HG02571 (cell line): ENCODE data around the gene TEX22.
"Not testable (repeated sequence)": the region's sequence is repeated elsewhere in the genome, so short reads cannot be mapped to it uniquely, and the experiment has no call there.

Source experiments
- ATAC-seq: cut with Tn5 transposase; IDR thresholded peaks from one replicate; pipeline ENCODE4 v1.9.1; 2021; ENCODE audit warnings: mild to moderate bottlenecking, moderate library complexity; ENCODE audit not compliant: unreplicated experiment

The TEX22 gene, protein sequence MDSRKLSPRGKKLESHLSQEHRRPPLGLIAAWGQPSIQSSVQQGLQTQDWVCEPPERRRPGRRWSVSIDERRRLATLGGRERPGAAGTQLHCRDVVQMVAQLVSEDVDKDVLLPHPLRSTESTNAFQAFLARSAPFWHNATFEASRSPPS

DNA sequence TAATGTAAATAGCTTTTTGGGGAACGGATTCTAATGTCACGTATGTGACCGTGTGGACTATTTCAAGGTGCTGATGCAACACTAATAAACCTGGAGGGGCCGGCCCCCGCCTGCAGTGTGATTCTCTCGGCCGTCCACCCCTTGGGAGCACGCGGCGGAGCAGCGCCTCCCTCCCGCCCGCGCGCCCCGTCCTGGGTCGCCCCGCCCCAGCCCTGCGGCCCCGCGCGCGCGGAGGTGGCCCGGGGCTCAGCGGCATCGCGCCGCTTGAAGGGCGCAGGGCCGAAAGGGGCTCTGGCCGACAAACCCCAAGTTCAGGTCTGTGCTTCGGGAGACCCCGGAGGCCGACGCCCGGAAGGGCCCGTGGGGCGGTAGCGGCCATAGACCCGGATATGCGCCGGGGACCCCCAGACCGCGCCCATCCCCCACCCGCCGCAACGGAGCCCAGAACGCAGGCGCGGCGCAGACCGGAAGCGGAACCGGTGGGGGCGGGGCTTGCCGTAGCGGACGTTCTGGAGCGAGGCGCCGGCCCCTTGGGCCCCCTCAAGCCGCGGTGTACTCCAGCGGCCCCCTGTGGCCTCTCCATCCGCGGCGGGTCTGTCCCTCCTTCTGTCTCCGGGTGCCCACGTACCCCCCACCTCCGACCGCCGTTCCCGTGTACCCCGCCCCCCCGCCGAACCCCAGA, at the start of gene TEX22:
Gene TEX22 (plus strand): TSS at position 495 of the 682 bp plus-strand sequence. CDS start 803 bp downstream, outside the sequence.
- ATAC-seq: peak; percentile 67

GRCh38 chr14:105348945-105349699, 49.2 kb upstream of the TEX22 start:
- ATAC-seq: no peak

DNA sequence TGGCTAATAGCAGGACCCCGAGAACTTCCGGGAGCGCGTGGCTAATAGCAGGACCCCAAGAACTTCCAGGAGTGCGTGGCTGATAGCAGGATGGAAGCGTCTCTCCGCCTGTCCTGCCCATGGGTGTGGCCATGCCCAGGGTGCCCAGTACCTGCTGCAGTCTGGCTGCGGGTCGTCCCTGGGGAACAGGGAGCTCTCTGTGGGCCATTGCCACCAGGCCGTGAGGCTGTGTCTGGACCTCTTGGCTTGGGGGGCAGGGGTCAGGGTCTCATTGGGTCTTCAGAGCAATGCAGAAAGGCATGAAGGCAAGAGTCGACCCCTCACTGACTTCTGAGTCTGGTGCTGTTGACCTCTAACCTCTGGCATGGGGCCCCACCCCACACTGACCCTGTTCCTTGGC, 48.3 kb upstream of the TEX22 start:
- ATAC-seq: no peak

DNA sequence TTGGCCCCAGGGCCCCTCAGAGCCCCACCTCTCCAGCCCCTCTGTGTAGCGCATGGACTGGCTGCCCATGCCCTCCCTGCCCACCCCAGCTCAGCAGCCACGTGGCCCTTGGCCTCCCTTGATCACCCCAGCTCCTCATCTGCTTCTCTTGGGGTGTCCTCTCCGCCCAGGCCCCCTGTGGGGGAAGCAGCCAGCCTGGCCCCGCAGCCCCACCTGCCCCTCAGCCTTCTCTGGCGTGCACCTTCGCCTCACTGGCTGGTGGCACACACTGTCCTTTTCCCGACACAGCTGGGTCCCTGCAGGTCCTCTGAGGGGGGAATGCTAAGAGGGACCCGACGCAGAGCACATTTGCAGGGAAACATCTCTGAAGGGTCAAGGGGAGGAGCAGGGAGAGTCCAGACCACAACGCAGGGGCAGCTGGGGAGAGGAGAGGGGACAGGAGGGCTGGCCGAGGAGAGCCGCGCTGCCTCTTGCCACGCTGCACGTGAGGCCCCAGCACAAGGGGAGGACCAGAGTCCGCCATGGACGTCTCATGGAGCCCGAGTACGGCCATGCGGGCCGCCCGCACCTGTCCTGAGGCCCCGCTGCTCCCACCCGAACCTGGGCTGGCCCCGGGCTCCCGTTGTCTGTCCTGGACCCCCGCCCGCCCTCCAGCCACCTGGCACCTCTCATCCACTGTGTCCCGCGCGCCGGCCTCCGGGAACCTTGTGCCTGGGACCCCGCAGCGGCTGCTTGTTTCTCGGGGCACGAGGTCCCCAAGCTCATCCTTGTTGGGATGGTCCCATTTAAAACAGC, 47.7 kb upstream of the TEX22 start:
- no peak for ATAC-seq

- no peak for ATAC-seq
Measured at GRCh38 chr14:105351410-105351809, 46.9 kb upstream of the TEX22 start.

GRCh38 chr14:105351920-105352851, 46.2 kb upstream of the TEX22 start:
- peak; percentile 64 for ATAC-seq

GRCh38 chr14:105353136-105353535, 45.2 kb upstream of the TEX22 start:
- no peak for ATAC-seq

- no peak for ATAC-seq
Measured at GRCh38 chr14:105354541-105354940, 43.8 kb upstream of the TEX22 start.

- no peak for ATAC-seq
Measured at GRCh38 chr14:105355049-105355575, 43.2 kb upstream of the TEX22 start.

GRCh38 chr14:105355850-105356604, 42.3 kb upstream of the TEX22 start:
- ATAC-seq: no peak

DNA sequence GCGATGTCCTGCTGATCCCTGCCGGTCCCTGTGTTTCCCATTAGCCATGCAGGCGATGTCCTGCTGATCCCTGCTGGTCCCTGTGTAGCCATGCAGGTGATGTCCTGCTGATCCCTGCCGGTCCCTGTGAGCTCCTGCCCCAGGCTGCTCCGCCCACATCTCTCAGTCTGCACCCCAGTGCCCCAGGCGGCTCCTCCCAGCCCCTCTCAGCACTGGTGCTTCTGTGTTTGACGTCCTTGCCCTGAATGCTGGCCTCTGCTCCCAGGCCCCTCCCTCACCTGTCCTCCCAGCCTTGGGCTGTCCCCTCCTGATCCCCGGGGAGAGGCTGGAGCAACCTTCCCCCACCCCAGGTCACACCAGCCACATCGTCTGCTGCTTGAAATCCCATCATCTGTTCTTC, 41.4 kb upstream of the TEX22 start:
- ATAC-seq: no peak

- no peak for ATAC-seq
Measured at GRCh38 chr14:105357626-105358025, 40.7 kb upstream of the TEX22 start.

GRCh38 chr14:105358140-105358846, 40.0 kb upstream of the TEX22 start:
- ATAC-seq: no peak

DNA sequence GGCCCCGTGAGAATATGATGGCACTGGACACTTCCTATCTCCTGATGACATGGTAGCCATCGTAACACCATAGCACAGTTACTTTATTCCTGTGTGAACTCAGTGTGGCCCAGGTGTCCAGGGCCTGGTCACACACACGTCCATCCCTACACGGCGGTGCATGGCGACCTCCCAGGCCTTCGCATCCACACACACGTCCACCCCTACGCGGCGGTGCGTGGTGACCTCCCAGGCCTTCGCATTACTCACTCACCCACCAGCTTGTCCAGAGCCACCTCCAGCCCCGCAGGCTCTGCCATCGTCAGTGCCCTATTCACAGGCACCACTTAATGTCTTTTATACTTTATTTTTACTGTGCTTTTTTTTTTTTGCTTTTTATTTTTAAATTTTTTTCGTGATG, 39.4 kb upstream of the TEX22 start:
- ATAC-seq: no peak

- not testable (repeated sequence) for ATAC-seq
Measured at GRCh38 chr14:105361412-105361811, 36.9 kb upstream of the TEX22 start.

DNA sequence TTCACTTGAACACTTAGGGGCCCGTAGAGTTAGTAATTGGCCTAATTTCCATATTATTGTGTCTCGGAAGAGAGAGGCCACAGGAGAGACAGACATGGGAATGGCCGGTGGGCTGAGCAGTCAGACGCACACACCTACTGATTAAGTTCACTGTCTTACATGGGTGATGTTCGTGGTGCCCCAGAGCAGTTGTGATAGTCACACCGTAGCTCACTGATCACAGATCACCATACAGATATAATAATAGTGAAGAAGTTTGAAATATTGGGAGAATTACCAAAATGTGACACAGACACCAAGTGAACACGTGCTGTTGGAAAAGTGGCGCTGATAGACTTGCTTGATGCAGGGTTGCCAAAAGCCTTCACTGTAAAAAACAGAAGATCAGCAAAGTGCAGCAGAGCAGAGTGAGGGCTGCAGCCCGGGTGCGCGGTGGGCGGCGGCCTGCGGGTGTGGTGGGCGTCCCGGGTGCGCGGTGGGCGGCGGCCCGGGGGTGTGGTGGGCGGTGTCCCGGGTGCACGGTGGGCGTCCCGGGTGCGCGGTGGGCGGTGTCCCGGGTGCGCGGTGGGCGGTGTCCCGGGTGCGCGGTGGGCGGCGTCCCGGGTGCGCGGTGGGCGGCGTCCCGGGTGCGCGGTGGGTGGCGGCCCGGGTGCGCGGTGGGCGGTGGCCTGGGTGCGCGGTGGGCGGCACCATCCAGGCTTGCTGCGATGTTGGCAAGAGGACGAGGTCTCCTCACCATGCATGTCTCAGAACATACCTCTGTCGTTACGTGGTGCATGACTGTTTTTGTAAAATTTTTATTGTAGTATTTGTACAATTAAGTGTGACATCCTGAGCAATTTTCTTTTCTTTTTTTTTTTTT, 34.3 kb upstream of the TEX22 start:
- no peak for ATAC-seq

DNA sequence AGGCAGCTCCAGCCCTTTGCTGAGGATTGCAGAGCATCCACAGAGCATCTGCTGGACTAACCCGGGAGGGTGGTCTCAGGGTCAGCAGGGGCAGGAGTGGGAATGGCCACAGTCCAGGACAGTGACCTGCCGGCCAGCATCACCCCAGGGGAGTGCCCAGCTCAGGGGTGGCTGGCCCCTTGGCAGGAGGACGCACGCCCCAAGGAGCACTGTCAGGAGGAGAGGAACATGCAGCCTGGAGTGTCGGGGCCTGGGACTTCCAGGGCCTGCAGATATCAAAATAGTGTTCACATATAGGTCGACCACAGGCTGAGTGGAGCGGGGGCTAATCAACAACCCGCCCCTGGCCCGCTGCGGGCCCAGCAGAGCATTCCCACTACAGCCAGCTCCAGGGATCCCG, 33.2 kb upstream of the TEX22 start:
- no peak for ATAC-seq

- no peak for ATAC-seq
Measured at GRCh38 chr14:105365681-105366080, 32.7 kb upstream of the TEX22 start.
